Thyroid gland (tissue), 4 donors: ENCODE data around the gene CMAS. TPM values are rescaled to one million over a fixed set of nuclear protein-coding genes. Genes with fewer than 3 reads are reported as not detected.
A peak's percentile ranks its signal among the peaks of the same experiment; 100 is the strongest.
"Not testable (repeated sequence)": the region's sequence is repeated elsewhere in the genome, so short reads cannot be mapped to it uniquely, and the experiment has no call there.

Experiments
- DNase-seq, 2 donors: peaks; one replicate each; pipeline ENCODE4 v3.0.0-alpha.2; 2019
- H3K27ac ChIP-seq, 3 donors: fragments of 200-600 bp; sonication (generic); 1 replicate in 2 of 3; 2 replicates in 1 of 3; pipeline ENCODE4 v1.5.1; 2016 to 2019; ENCODE audit warnings: mild to moderate bottlenecking in 1 of 3, moderate library complexity in 1 of 3
- H3K27me3 ChIP-seq: fragments of 200-600 bp; sonication (generic); one replicate; pipeline ENCODE4 v1.5.1; 2019
- H3K36me3 ChIP-seq, 2 donors: fragments of 200-600 bp; sonication (generic); one replicate each; pipeline ENCODE4 v1.5.1; 2016 to 2019
- H3K4me1 ChIP-seq, 2 donors: fragments of 200-600 bp; sonication (generic); one replicate each; pipeline ENCODE4 v1.5.1; 2017 to 2019
- H3K4me3 ChIP-seq, 3 donors: fragments of 200-600 bp; sonication (generic); replicated peaks in 1 of 3; 1 replicate in 2 of 3; 2 replicates in 1 of 3; pipeline ENCODE4 v1.5.1; 2016; ENCODE audit warnings: mild to moderate bottlenecking in 1 of 3
- H3K9me3 ChIP-seq: fragments of 200-600 bp; sonication (generic); one replicate; pipeline ENCODE4 v1.5.1; 2017
- POLR2A ChIP-seq, 2 donors: fragments of 450-650 bp; IDR thresholded peaks; one replicate each; pipeline ENCODE4 v1.6.1; 2017; ENCODE audit warnings: antibody characterized with exemption in 2 of 2, mild to moderate bottlenecking in 2 of 2, moderate library complexity in 1 of 2
- WGBS, 2 donors: methylation state at CpG; one replicate each; pipeline ENCODE4 v1.1.5; 2017; 5-methylcytosine and 5-hydroxymethylcytosine counted together
- intact Hi-C: fragments of 100-400 bp; cut with DNase I; formaldehyde crosslinking; loops from one replicate; pipeline ENCODE4 v1.15.1; 2023
- total RNA-seq, 4 donors: library from RNA; depleted of rRNA; stranded (reverse); fragments of >200 nt; gene quantifications; one replicate each; pipeline ENCODE4 v1.2.3, GENCODE V29; 2016
- TF ChIP-seq, protein P1 (sequence below), 6 experiments: fragments of 200-600 bp in 3 of 6; fragments of 450-650 bp in 3 of 6; sonication (generic) in 3 of 6; IDR thresholded peaks; one replicate each; pipeline ENCODE4 v1.5.1; 2016 to 2019; ENCODE audit warnings: antibody characterized with exemption in 6 of 6, mild to moderate bottlenecking in 2 of 6, inconsistent platforms in 1 of 6, moderate library complexity in 1 of 6

The CMAS gene
- total RNA-seq, 4 donors from 2014 or later, result 24.1 to 32.7 (median 26.3) TPM

DNA sequence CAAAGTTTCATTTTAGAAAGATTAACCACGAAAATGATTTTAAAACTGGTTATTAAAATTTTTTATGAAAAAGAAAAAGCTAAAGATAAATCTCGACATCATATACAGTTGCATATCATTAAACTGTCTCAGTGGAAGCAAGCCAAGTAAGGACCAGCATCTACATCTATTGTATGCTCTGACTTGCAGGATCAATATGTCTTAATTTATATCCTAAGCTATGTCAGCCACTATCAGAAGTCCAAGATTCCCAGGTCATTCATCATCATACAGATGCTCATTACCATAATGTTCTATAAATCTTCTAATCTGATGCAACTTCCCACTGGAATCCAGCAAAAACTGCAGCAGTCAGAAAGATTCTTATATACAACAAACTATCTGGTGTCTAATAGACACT, 43.5 kb downstream of the CMAS start:
- no peak for DNase-seq
- Histone ChIP-seq H3K4me3 (no peak overlapping the region), H3K36me3 (no peaks in the 10 kb centered on the region), H3K27me3 (no peaks in the 10 kb centered on the region), H3K9me3 (no peaks in the 10 kb centered on the region), H3K4me1 (no peaks in the 10 kb centered on the region), H3K27ac (no peak overlapping the region)
- TF ChIP-seq, protein P1, sequence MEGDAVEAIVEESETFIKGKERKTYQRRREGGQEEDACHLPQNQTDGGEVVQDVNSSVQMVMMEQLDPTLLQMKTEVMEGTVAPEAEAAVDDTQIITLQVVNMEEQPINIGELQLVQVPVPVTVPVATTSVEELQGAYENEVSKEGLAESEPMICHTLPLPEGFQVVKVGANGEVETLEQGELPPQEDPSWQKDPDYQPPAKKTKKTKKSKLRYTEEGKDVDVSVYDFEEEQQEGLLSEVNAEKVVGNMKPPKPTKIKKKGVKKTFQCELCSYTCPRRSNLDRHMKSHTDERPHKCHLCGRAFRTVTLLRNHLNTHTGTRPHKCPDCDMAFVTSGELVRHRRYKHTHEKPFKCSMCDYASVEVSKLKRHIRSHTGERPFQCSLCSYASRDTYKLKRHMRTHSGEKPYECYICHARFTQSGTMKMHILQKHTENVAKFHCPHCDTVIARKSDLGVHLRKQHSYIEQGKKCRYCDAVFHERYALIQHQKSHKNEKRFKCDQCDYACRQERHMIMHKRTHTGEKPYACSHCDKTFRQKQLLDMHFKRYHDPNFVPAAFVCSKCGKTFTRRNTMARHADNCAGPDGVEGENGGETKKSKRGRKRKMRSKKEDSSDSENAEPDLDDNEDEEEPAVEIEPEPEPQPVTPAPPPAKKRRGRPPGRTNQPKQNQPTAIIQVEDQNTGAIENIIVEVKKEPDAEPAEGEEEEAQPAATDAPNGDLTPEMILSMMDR (IDR thresholded peaks at IDR 0.05), result no peak
- TF ChIP-seq POLR2A (IDR thresholded peaks at IDR 0.05), result no peak
- 82 to 85% methylated on average over 2 of the region's 2 CpGs for WGBS, 2 donors
- intact Hi-C loops, result loop anchor here (5.0 kb wide), 1 partner anchor 353 kb away; no protein-coding TSS in a partner anchor

DNA sequence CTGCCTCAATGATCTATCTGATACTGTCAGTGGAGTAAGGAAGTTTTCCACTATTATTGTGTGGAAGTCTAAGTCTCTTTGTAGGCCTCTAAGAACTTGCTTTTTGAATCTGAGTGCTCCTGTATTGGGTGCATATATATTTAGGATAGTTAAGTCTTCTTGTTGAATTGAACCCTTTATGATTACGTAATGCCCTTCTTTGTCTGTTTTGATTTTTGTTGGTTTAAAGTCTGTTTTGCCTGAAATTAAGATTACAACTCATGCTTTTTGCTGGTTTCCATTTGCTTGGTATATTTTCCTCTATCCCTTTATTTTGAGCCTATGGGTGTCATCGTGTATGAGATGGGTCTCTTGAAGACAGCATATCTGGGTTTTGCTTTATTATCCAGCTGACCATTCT, 53.0 kb downstream of the CMAS start:
- WGBS, 2 donors, result 88 to 92% methylated on average over 2 of the region's 2 CpGs
- H3K9me3 ChIP-seq, H3K36me3 ChIP-seq, DNase-seq, H3K27me3 ChIP-seq, H3K27ac ChIP-seq, H3K4me1 ChIP-seq, intact Hi-C loops, H3K4me3 ChIP-seq: not testable (repeated sequence)

DNA sequence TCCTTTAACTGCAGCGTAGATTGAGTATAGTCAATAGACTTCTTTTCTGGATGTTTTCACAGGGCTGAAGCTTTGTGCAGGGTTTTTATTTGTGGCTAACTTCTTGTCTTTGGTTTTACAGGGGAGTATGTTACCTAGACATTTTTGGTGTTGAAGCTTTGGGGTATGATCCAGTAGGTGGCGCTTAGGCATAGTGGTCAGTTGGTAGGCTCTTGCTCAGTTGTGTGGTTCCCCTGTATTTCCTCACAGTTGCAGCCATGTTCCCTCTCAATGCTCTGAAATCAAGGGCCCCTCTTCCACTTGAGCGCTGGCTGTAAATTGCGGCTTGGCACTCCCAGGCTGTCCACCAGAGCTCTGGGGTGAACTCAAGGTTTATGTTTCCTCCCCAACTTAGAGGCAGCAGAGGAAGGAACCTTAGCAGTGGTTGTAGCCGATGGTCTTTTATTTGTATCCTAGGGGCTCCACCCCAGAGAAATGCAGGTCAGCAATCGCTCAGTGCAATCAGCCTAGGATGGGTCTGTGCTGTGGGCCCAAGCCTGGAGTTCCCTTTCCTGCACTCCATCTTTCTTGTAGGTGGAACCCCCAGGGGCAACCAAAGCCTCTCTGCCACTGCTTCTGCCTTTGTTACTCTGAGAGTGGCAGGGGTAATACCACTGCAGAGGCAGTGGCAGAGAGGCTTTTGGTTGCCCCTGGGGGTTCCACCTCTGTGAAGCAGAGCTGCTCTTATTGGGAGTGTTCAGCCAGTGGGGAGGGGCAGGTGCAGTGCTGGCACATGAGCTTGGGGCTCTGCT, 55.1 kb downstream of the CMAS start:
- Histone ChIP-seq H3K4me1 (no peaks in the 10 kb centered on the region), H3K4me3 (no peak overlapping the region), H3K27ac (no peak overlapping the region), H3K36me3 (no peaks in the 10 kb centered on the region), H3K9me3 (no peaks in the 10 kb centered on the region), H3K27me3 (no peaks in the 10 kb centered on the region)
- peak in 1 of 2 donors; percentile 33 for DNase-seq
- 72 to 82% methylated on average over 6 of the region's 6 CpGs for WGBS, 2 donors
- intact Hi-C loops, result loop anchor here (5.0 kb wide), 1 partner anchor 236 kb away; no protein-coding TSS in a partner anchor
- TF ChIP-seq, protein P1 (IDR thresholded peaks at IDR 0.05), result peak in 4 of 6 experiments; percentile 13 to 49 (median 36)
- no peak for TF ChIP-seq POLR2A (IDR thresholded peaks at IDR 0.05)

DNA sequence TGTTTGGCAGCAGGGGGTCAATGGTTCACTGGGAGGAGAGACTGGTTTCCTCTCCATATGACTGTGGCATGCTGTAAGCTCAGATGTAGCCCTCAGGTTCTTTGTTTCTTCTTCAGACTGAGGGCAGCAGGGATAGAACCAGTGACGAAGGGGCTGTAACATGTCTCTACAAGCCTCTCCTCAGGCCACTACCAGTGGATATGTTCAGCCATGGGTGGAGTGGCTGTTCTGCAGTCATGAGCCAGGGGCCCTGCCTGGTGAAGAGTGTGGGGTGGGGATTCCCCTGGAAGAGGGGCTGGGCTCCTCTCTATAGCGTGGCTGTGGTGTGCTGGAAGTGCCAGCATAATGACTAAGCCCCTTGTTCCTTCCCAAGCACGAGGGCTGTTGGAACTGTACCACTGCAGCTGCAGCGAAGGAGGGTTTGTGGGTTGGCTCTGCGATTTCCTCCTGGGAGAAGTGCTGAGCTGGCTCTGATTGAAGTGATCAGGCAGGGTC, 55.8 kb downstream of the CMAS start:
- TF ChIP-seq, protein P1 (IDR thresholded peaks at IDR 0.05), result no peak
- no peak for TF ChIP-seq POLR2A (IDR thresholded peaks at IDR 0.05)
- H3K4me3 ChIP-seq, result no peak overlapping the region
- WGBS, 2 donors, result 54 to 55% methylated on average over 5 of the region's 5 CpGs
- H3K36me3 ChIP-seq, result no peaks in the 10 kb centered on the region
- H3K9me3 ChIP-seq, result no peaks in the 10 kb centered on the region
- no peak overlapping the region for H3K27ac ChIP-seq
- DNase-seq, result no peak
- no peaks in the 10 kb centered on the region for H3K27me3 ChIP-seq
- intact Hi-C loops, result loop anchor here (5.0 kb wide), 1 partner anchor 236 kb away; no protein-coding TSS in a partner anchor
- H3K4me1 ChIP-seq, result no peaks in the 10 kb centered on the region

DNA sequence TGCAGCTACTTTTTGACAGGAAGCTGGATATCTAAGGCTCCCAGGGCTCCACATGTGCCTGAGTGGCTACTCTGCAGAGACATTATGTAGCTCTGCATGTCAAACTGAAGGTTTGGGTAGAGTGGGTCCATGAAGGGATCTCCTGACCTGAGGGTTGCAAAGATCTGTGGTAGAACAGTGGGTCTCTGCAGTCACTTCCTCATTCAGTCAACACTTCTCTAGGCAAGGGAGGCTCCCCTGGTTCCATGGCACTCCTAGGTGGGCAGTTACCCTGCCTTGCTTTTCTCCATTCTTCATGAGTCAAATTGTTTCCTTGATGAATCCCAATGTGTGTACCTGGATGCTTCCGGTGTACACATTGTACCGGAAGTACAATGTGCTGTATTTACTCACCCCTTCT, 57.4 kb downstream of the CMAS start:
- TF ChIP-seq, protein P1 (IDR thresholded peaks at IDR 0.05), result no peak
- no peak for TF ChIP-seq POLR2A (IDR thresholded peaks at IDR 0.05)
- no peaks in the 10 kb centered on the region for H3K27me3 ChIP-seq
- H3K4me1 ChIP-seq, result no peaks in the 10 kb centered on the region
- WGBS, 2 donors, result 86 to 87% methylated on average over 2 of the region's 2 CpGs
- DNase-seq, result no peak
- intact Hi-C loops, result loop anchor here (5.0 kb wide), 1 partner anchor 234 kb away; no protein-coding TSS in a partner anchor
- no peak overlapping the region for H3K27ac ChIP-seq
- H3K4me3 ChIP-seq, result no peak overlapping the region
- no peaks in the 10 kb centered on the region for H3K9me3 ChIP-seq
- no peaks in the 10 kb centered on the region for H3K36me3 ChIP-seq
